NCI-H345 (cell line): ENCODE data around the gene SUSD6.
"Not testable (repeated sequence)": the region's sequence is repeated elsewhere in the genome, so short reads cannot be mapped to it uniquely, and the experiment has no call there.

Experiments
- DNase-seq: peaks from one replicate; lab custom pipeline; 2025; lab: John Stamatoyannopoulos, UW

The SUSD6 gene

DNA sequence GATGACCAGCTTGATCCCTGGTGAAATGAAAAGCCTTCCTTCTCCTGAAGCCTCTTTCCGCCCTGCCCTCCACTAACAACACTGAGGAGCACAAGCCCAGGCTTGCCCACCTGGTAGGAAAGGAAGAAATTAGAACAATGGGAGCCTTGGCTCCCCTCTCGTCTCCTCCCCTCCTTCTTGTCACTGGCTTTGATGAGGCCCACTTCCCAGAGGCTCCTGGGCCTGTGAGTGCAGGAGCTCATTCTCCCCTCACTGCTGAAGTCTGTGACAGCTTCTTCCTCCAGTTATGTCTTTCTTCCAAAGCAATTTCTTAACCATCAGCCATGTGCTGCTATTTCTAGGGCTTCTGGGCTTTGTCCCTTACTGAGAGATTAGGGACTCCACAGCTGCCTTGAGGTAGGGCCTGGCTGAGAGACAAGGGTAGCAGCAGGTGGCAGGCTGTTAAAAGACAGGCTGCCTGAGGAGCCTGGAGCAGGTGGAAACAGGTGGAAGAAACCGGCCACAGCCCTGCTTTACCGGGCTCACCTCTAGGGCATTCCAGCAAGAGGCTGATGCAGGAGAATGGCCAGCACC is 101.9 kb downstream of the SUSD6 start:
- DNase-seq: peak; percentile 85

DNA sequence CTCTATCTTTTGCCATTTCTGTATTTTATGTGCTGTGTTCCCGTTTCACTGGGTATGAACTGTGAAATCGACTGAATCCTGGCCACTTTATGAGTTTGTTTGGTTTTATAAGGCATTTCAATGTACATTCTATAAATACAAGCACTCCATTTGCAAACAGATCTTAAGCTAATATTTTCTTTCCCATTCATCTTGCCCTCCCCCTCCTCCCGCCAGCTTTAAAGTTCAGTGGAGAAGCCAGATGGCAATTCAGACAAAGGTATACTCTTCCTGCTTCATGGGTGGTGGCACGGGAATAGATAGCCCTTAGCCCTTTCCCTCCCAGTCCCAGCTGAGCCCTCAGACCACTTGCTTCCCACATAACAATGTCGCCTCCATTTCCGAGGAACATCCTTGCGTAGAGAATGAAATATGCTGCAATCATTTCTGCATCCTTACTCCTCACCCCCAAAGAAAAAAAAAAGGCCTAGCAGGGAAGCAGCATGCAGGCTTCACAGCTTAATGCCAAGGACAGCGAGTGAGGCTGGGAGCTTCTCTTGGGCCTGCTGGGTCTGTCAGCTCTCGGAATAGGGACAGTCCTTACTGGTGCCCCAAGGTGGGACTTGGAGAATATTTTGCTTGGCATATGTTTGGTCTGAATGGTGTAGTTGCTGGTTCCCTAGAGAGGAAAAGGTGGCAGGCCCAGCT is 102.7 kb downstream of the SUSD6 start:
- peak; percentile 76 for DNase-seq

DNA sequence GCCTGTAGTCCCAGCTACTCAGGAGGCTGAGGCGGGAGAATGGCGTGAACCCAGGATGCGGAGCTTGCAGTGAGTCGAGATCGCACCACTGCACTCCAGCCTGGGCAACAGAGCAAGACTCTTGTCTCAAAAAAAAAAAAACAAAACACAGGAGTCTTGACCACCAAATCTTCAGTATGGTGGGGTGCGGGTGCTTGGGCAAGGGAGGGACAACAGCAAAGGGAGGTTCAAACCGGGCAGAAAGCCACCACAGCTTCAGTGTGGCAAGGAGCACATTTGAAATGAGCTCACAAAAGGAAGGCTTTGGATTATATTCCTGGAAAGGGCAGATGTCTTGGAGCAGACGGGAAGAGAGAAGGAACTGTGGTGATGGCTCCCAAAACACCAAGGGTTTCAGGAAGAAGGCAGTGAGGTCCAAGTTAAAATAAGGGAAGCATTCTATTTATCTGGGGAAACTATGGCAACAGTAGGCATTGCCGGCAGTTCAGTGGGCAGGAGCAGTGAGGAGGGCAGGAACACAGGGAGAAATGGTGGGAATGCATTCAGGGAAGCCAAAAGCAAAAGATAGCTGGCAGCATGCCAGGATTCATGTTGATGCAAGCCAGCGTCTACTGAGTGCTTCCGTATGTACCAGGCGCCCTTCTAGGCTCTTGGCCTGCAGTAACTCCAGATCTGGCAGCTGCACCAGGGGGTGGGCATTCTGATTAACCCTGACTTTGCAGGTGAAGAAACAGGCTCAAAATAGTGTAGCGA is 104.5 kb downstream of the SUSD6 start:
- peak; percentile 84 for DNase-seq

DNA sequence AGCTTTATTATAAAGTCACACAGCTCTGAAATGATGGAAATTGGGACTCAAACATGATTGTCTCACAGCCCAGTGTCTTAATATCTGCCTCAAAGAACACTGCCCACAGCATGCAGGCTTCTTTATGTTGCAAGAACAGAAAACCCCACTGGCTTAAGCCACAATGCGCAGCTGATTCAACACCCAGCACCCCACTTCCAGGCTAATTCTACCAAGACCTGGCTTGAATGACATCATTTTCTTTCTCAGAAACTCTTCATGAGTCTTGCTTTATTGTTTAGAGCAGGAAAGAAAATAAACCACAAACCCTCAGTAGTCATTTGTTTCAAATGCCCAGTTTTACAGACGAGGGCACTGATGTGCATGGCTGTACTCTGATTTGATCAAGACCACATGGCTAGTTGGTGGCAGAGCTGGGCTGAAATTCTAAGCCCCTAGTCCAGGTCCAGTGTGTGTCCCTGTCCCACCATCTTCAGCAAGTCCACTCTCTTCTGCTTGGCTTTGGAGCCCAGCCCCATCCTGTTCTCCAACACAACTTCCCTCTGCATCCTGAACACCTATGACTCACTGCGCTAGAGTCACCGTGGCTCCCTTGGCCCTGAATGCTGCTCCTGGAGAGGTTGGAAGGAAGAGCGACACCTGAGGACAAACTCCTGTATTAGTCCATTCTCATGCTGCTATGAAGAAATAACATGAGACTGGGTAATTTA is 105.2 kb downstream of the SUSD6 start:
- DNase-seq: no peak

DNA sequence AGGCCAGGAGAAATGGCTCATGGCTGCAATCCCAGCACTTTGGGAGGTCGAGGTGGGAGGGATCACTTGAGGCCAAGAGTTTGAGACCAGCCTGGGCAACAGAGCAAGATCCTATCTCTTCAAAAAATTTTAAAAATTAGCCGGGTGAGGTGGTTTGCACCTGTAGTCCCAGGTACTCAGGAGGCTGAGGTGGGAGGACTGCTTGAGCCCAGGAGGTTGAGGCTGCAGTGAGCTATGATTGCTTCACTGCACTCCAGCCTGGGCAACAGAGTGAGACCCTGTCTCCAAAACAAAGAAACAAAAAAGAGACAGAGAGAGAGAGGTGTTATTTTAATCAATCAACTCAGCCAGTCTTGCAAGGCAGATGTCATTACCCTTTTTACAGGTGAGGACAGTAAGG is 107.2 kb downstream of the SUSD6 start:
- DNase-seq: not testable (repeated sequence)

DNA sequence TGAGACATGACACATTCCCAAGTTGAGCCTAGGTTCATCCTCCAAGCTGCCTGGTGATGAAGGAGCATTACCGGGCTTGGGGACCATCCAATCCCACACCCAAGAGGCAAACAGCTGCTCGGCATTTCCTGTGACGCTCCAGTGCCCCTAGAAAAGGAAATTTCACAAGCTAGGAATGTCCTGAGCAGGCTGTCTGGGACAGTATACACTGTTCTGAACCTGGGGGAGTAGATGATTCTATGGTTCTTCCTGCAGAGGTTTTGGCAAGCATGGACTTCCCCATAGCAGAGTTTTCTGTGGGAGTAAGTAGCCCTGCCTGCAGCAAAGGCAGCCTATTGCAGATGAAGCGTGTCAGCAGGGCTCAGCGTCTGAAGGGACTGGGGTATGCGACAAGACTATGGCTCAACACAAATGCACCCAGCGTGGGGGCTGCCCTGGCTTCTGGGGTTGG is 108.1 kb downstream of the SUSD6 start:
- no peak for DNase-seq

DNA sequence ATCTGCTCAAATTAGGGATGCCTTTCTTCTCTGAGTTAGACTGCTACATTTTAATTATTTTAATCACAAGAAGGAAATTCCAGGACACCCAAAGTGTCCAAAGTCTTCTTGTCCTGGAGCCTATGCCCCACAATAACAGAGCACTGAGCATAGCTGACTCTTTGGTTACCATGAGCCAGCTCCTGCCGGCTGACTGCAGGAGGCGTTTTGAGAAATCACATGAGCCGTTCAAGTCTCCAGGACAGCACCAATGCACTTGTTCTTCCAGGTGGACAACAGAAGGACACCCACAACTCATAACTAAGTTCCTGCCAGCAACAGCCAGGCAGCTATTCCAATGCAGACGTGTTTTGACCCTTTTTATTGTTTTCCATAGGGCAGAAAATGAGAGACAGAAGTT is 109.5 kb downstream of the SUSD6 start:
- no peak for DNase-seq

DNA sequence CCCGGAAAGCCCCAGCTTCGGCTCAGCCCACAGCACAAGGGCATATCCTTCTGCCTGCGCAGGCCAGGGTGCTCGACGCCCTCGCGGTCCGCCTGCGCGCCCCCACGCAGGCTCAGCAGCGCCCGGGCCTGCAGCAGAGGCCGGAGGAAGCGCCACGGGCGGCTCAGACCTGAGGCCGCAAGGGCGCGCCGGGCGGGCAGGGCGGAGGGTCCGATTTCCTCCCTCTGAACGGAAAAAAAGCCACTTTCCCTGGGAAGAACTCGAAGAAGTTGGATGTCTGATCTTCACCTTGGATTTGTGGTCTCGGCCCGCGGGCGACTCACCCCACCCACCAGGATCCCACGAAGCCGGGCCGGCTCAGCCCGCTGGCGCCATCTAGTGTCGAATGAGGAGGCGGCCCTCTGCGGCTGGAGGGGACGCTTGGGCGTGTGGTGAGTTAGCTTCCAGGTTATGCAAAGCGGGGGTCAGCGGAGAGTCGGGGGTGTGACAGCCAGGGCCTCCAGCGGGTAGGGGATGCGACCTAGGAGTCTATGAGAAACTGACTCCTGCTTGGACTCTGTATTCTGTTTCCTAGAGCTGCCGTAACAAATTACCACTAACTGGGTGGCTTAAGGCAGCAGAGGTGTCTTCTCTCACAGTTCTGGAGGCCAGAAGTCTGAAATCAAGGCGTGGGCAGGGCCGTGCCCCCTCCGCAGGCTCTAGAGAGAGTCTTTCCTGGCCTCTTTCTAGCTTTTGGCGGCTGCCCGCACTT is 115.5 kb downstream of the SUSD6 start:
- DNase-seq: peak; percentile 66

DNA sequence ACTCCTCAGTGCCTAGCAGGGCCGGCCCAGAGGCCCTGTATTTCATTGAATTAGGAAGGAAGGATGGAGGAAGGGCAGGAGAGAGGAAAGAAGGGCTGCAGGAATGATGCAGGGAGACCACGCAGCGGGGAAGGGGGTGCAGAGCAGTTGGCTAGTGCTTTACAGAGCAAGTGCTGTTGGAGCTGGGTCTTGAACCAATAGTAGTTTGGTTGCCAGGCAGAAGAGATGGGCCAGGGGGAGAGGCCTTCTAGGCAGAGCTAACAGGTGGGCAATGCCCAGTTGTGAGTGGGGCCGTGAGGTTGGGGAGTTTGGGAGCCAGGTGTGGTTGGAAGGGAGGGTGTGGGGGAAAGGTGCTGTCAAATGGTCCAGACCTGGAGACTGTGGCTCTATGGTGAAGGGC is 116.5 kb downstream of the SUSD6 start:
- no peak for DNase-seq

DNA sequence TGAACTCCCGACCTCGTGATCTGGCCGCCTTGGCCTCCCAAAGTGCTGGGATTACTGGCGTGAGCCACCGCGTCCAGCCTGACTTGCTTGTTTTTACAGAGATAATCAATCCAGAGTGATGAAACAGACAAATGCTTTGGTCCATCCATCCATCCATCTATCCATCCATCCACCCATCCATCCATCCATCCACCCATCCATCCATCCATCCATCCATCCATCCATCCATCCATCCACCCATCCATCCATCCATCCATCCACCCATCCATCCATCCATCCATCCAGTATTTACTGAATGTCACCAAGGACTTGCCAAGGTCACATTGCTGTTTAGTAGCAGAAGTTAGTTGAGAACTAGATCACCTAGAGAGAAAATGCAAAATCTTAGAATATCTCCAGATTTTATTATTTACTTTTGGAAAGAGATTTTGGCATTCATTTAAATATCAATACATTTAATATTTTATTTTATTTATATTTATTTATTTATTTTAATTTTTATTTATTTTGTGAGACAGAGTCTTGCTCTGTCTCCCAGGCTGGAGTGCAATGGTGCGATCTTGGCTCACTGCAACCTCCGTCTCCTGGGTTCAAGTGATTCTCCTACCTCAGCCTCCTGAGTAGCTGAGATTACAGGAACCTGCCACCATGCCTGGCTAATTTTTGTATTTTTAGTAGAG is 120.7 kb downstream of the SUSD6 start:
- DNase-seq: not testable (repeated sequence)

DNA sequence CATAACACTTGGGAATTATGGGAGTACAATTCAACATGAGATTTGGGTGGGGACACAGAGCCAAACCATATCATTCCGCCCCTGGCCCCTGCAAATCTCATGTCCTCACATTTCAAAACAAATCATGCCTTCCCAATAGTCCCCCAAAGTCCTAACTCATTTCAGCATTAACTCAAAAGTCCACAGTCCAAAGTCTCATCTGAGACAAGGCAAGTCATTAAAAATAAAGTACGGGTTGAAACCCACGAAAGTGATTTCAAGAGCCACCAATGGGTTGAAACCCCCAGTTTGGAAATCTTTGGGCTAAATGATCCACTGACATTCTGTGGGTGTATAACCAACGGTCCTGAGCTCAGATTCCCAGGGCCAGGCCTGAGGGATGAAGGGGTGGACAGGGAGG is 125.0 kb downstream of the SUSD6 start:
- not testable (repeated sequence) for DNase-seq

DNA sequence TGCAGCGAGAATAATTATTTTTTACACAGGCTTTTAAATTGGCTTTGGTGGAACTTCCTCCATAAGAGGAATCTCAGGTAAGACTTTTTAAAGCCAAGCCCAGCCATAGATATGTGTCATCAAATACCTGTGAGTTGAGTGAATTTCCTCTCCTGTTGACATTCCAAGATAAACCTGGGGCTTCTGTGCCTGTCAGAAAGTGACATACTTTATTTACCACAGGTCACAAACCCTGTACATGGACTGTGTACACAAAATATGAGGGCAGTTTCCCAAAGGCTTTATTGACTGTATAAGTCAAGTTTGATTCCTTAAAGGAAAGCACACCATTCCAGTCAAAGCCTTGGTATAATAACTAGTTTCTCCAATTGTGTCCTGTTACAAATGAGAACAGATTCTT is 129.7 kb downstream of the SUSD6 start:
- no peak for DNase-seq

DNA sequence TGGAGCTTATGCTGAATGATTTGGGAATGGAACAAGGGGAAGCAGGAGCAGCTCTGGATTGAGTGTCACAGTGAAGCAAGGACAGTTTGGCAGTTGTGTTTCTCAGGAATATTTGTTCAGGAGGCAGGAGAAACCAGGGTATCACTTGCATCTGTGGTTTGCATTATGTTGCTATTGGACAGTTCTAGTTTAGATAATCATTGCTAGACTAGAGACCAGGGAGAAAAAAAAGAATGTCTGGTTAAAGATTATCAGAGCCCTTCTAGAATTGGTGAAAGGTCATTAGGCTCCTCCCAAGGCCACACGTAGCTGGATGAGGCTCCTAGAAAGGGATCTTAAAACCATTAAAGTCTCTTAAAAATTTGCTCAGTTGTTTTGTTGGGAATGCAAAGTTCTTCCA is 138.6 kb downstream of the SUSD6 start:
- DNase-seq: no peak

DNA sequence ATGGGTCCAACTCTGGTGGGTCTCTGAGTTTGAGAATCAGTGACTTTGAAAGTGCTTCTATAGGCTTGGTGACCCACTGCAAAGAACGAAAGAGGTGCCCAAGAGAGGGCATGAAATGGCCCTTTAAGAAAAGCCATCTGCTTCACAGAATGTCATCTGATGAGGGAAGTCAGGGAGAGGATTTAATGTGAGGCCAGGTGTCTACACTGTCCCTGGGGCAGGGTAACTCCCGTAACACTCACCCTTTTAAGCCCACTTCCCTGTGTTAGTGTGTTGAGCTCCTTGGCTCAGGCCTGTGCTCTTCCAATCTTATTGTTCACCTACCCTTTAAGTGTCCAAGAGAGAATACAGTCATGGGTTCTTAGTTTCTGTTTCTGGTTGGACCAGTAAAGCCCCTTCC is 139.1 kb downstream of the SUSD6 start:
- no peak for DNase-seq

DNA sequence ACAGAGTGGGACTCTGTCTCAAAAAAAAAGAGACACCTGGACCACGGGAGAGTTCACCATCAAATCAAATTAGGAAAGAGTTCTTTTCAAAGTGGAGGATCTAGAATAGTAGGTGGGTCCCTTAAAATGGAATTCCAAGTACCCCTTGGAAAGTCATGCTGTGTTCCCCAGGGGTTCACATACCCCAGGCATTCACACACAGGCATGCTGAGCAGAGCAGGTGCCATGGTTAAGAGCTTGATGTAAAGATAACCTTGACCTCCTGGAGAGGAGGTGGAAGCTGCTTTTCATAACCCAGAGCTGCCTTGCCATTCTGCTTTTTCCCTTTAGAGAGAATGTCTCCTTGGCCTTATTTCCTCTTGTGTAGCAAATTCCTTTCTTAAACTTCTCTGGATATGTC is 141.4 kb downstream of the SUSD6 start:
- DNase-seq: peak; percentile 9

DNA sequence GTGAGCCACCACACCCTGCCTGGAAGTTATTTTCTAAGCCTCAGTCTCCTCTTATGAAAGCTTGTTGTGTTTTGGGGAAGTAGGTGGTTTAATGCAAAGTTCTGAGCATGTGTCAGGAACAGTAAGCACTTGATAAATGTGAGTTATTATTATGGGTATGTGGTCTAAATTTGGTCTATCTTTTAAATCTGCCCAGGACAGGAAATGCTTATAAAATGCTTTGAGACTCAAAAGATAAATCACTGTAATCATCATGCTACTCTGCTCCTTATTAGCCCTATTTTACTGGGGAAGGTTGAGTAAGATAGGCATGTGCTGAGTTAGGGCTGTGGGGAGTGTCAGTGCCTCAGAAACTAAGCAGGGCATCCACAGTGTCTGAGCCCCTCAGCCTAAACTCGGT is 142.5 kb downstream of the SUSD6 start:
- DNase-seq: no peak

DNA sequence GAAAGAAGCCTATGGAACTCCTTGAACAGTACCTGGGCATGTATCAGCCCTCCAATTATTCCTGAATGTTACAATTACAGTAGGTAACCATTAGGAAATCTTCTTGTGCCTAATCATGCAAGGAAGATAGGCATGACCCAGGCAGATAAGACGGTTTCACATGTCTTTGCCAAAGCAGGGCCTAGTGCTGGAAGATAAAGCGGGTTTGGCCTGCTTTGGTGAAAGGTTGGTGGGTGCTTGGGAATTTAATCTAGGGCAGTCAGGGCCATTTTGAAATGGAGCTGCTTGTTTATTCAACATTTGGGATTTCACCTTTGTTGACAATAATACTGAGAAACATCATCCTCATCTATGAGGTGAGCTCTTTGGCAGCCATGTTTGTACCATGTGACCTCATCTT is 143.1 kb downstream of the SUSD6 start:
- no peak for DNase-seq

DNA sequence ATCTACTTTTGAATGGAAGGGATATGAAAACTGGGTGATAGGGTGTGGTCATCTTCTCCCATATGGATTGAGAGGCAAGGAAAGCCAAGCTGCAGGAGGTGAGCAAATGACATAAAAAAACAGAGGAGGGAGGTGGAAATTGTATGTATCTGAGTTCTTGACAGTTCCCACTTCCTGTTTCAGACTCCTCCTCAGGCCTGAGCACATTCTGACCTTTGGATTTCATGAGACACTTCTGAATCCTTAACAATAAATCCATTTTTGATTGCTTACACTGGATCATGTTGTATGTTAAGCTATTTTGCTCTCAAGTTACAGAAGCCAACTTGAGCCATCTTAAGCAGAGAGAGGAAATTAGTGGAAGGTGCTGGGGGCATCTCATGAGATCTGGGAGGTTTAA is 143.9 kb downstream of the SUSD6 start:
- no peak for DNase-seq

DNA sequence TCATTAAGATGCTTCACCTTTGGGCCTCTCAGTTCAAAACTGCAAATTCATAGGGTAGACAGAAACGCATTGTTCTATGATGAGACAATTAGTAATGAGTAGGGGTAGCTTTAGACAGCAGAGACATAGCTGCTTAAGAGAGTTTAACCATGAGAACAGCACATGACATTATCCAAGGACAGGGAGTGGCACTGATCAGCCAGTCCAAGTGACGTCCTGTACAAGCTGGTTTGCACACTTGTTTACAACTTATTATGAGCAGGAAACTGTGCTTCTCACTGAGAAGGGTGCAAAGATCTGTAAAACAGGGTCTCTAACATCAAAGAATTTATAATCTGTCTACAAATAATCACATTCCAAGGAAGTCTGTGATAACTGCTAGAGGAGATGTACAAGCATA is 144.4 kb downstream of the SUSD6 start:
- no peak for DNase-seq

DNA sequence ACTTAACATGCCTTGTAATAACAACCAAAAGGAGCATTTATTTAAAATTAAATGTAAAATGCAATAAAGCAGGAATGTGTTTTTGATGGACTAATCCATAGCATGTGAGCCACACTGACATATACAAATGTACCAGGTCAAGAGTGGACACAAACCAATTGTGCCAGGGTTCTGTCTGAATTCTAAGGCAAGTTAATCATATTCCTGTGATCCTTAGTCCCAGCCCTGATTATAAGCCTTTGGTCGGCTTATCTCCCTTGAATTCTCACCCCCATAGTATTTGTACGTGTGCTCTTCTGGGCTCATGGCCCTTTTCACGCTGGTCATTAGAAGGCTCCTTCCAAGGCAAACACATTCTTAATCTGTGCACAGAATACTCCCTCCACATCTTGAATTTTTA is 144.9 kb downstream of the SUSD6 start:
- no peak for DNase-seq

DNA sequence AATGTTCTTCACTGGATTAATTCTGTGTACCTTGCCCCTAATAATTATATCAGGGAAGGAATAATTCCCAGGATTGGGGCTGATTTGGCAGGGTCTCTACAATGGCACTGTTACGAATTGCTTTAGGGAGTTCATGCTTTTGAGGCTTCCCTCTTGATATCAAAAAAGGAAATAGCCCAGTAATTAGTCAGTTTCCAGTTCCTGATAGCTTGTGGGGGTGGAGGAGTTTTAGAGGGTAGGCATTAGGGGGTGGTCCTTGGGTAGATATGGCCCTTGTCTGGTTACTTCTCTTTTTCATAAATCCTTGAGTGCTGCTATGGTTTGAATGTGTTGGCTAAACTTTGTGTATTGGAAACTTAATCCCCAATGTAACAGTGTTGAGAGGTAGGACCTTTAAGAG is 149.4 kb downstream of the SUSD6 start:
- DNase-seq: no peak
